GM19193 (cell line): ENCODE data around the gene DAB1.

Experiments used
- POLR2A ChIP-seq: IDR thresholded peaks from 4 replicates; pipeline ENCODE4 v1.6.1; 2011; ENCODE audit not compliant: insufficient read depth, insufficient read length; ENCODE audit errors: extremely low read depth

The DAB1 gene

DNA sequence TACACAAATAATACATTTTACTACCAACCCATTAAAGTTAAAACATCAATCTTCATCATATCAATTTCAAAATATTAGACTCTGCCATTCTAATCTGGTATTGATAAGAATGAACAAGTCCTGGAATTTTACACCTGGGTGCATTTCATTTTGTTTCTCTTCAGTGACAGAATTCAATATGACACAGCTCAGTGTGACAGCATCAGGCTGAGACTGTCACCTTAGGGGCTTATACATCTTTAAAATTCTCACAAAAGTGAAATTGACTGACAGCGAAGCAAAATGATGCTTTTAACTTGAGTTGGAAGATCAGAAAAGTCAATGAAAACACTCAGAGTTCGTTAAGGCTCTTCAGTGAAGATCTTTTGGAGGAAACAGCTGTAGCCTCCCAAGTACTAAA is 213.0 kb downstream of the DAB1 start:
- no peak for TF ChIP-seq POLR2A

DNA sequence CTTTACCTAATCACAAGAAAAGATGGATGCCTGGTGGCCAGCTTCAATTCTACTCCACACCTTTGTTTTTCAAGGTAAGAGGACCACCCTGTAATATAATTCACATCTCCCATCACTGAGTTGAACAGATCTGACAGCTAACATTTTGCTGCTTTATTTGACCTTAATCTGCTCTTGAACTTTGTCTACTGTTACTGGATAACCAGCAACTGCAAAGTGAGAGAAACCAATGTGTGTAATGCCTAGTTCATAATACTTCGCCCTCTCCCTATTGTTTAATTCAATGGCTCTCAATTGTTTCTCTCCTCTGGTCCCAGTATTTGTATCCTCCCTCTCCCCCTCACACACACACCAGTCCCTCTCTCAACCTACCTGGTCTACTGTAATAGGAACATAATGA is 214.4 kb downstream of the DAB1 start:
- no peak for TF ChIP-seq POLR2A

DNA sequence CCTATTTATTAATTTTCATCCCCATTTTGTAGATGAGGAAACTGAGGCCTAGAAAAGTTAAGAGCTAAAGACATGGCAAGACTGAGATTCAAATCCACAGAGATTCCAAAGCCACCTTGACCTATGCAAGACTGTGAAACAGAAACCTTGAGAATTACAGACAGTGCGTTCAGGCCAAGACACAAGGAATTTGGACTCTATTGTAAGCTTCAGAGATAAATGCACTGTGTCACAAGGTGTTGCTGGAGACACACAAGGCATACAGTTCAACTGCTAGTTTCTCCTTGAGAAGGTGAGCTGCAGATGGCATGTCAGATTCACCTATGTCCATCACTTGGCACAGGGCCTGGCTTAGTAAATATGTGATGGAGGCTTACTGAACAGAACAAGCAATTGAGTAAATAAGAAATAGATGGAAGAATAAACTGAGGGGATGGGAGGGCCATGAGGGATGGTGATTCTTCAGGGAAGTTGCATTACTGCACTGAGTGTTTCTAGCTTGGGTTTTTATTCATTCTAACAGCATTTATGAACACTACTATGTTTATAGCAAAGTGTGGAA is 215.0 kb downstream of the DAB1 start:
- TF ChIP-seq POLR2A, result no peak

DNA sequence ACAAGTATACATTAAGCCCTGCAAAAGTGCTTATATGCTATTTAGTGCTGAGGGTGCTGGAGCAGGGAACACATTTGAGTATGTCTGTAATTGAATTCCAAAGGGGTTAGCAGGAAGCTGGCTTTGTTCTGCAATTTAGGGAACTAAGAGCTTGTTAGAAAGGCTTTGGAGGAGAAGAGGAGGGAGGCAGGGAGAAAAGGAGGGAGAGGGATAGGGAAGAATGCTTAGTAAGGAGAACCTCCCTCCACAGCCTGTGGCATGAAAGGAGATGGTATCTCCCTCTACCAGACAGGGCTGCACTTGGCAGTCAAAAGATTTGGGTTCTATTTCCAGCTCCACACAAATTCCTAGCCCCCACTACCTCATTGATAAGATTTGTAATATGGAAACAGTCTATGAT is 217.8 kb downstream of the DAB1 start:
- TF ChIP-seq POLR2A, result no peak

DNA sequence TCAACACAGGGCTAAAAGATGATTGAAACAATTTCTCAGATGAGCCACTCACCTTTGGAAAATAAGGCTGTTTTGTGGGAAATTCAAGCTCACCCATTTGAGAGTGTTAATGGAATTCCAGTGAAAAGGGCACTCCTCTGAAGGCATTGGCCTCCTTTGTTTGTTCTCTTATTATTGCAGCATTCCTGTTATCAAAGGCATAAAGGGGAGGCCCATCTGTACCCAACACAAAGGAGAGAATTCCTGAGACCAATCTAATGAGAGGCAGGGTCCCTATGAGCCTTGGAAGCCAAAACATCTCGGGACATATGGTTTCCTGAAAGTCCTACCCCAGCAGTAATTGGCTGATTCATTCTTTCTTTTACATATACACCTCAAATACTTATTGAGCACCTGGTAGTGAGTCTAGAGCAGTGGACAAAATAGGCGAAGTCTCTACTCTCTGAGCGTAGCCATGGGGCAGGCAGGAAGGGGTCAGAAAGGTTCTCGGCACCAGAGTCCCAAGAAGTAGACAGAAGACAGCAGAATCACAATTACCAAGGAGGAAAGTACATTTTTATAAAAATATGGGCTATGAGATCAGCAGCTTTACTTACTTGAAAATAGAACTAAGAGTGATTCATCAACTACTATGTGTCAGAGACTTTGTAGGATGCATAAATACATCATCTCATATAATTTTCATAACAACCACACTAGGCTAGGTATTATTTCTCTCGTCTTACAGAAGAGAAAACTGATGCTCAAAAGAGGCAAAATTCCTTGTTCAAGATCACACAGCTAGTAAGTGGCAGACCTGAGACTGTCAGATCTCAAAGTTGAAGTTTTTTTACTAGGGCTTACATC is 218.7 kb downstream of the DAB1 start:
- TF ChIP-seq POLR2A, result no peak

DNA sequence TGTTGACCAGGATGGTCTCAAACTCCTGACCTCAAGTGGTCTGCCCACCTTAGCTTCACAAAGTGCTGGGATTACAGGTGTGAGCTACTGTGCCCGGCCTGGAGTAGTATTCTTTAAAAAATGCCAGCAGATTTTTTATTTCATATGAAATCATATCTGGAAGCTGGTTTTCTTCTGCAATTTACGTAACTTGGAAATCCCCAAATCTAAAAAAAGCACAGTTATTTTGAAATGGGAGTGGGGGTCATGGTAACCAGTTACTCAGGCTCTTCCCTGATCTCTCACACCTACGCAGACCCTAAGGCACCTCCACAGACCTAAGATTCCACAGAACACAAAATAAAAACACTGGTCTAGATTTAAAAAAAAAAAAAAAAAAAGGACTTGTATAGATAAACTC is 219.8 kb downstream of the DAB1 start:
- no peak for TF ChIP-seq POLR2A

DNA sequence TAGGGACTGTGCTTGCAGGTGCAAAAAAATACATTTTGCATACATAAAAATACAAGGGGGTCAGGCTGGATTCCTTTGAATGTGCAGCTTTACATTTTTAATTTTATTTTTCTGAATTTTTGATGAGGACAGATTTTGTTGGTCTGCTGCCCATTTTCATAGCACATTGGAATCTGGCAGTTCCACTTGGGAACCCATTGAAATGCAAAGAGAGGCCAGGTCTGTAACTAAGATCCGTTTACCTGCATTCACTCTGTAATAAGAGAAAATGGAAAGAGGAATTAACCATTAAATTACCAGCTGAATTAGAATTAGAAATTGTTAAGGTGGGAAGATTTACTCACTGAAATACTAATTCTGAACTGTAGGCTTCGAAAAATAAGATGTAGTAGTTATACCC is 221.6 kb downstream of the DAB1 start:
- no peak for TF ChIP-seq POLR2A

DNA sequence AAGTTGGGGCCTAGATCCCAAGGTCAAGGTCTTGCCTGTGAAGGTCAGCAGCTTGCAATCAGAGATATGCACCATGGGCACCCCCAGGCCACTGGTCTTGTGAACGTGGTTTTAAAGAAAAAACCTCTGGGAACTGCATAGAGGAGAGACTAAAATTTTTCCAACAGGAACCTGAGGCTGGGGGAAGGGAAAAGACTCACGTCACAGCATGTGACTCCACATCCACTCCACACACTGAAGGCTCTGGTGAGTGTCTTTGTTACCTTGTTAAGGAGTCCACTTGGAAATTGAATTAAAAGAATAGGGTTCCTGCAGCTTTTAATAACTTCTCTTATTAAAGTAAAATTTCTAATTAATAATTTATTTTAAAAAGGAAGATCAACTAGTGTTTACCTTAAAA is 224.9 kb downstream of the DAB1 start:
- TF ChIP-seq POLR2A, result no peak

DNA sequence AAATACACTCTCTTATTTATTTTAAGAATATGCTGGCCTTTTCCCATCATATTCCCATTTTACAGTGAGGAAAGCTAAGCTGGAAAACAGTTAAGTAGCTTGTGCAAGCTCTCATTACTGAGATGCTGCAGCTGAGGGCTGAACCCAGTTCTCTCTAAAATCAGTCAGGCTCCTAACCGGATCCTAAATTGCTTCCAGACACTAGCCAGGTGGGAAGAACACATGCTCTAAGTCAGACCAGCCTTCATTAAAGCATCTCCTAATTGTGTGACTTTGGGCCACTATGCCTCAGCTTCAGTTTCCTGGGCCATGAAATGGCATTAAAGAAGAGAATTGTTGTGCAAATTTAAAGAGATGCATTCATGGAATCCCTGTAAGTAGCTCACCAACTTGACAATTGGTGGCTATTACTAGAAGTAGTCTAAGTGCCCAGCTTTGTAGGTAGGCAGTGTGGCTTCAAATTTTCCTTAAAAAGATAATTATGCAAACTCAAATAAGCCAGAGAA is 228.4 kb downstream of the DAB1 start:
- no peak for TF ChIP-seq POLR2A

DNA sequence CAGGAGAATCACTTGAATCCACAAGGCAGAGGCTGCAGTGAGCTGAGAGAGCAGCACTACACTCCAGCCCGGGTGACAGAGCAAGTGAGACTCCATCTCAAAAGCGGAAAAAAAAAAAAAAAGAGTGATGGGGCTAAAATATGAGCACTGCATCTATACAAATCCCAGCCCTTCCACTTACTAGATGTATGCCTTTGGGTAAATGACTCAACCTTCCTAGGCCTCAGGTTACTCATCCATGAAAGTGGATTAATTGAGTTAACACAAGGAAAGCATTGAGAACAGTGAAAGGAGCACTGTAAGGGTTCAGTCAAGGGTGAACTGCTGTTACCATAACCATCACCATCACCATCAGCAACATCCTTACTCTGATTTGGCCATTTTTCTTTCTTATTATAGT is 231.6 kb downstream of the DAB1 start:
- no peak for TF ChIP-seq POLR2A

DNA sequence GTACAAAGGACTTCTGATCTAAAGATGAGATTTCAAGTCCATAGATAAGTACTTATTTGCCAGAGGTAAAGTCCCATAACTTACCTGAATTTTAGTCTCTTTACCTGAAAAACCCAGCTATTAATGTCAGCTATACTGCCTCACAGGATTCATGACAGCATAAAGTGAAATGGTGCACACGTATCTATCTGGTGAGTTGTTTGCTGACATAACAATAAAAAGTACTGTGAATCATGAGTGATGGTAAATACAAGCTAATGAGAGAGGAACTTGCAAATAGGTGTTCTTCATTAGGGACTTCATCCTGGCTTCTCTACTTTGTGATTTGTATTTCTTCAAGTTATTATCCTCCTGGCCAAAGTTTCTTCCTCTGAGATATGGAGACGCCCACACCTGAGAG is 233.0 kb downstream of the DAB1 start:
- TF ChIP-seq POLR2A, result no peak

DNA sequence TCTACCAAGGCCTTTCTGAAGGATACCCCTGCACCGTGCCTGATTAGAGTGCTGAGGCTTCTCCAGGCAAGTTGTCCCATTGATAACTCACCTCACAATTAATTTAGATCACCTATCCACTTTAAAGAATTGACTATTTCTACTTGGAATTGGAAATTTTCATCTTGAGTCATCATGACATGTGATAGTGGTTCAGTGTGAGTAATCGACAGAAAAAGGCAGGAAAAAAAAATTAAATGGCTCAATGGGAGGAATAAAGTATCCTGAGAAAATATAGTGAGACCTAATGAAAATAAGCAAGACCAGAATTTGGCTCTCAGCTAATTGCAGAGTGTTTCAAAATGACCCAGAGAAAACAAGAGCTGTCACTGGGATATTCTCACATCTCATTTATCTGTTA is 235.7 kb downstream of the DAB1 start:
- TF ChIP-seq POLR2A, result no peak

DNA sequence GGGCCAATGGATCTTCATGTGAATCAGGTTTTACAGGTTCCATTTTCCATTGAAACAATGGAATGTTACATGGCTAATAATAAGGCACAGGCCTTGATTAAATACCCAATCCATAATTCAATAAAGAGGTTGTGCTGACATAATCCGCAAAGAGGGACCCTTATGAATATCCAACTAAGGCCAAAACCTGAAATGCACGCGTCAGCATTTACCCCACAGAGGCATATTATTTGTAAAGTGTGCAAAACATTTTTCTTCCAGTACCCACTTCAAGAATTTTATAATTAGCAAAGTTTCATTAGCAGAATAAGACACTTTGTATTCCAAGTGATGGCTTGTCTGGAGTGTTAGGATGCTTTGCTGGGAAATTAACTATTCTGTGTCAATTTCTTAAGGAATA is 237.4 kb downstream of the DAB1 start:
- no peak for TF ChIP-seq POLR2A

DNA sequence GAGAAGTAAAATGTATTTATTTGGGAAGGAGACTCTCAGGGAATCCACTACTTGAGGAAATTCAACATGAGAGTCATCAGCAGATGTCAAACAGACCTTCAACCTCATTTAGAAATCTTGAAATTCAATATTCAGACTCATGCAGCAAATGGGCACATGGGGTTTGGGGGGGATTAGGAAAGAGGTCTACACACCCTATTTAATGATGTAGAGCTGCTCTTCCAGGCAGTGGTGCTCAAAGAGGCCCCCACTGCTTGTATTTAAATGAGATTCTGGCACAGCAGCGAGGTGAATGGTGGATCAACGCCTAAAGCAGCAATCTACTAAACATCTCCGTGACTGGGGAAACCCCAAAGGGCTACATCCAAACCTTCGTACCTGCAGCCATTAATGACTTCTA is 244.9 kb downstream of the DAB1 start:
- TF ChIP-seq POLR2A, result no peak

DNA sequence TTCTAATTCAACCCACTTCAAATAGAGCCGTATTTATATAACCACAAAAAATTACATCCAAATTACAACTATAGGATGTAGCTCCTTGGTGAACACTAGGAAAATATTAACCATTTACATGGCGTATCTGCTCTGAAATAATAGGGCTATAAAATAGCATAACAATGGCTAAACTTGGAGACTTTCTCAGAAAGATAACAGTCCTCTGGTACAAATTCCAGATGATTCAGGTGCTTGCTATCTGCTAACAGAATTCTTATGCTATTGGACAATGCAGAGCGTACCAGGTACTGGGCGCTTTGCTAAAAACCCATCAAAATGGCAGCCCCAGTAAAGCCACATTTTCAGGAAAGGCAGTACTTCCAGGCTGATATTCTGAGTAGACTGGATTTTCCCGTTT is 248.4 kb downstream of the DAB1 start:
- no peak for TF ChIP-seq POLR2A

DNA sequence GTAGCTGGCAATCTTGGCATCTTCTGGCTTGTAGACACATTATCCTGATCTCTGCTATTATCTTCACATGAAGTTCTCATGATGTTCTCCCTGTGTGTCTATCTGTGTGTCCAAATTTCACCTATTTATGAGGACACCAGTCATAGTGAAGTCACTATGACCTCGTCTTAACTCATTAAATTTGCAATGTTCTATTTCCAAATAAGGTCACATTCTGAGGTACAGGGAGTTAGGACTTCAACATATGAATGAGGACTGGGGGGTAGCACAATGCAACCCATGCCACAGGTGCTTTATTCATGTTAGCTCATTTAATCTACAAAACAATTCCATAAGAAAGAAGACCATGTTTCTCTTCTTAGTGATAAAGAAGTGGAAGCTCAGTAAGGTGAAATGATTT is 251.8 kb downstream of the DAB1 start:
- no peak for TF ChIP-seq POLR2A
